WTC11 (cell line): Measurements from ENCODE around the gene THSD4.

Experiments used
- ESRRA ChIP-seq: sonication (generic); formaldehyde crosslinking; IDR thresholded peaks from 2 replicates; pipeline ENCODE4 v1.8.1; 2022; ENCODE audit warnings: mild to moderate bottlenecking, missing genetic modification reagents, borderline replicate concordance
- NFE2L1 ChIP-seq: sonication (generic); formaldehyde crosslinking; IDR thresholded peaks from 2 replicates; pipeline ENCODE4 v1.8.1; 2023; ENCODE audit warnings: missing genetic modification reagents
- TF ChIP-seq, protein P1 (sequence below): fragments of 200-600 bp; IDR thresholded peaks from 2 replicates; pipeline ENCODE4 v1.8.0; 2022; ENCODE audit warnings: antibody characterized with exemption

GRCh38 chr15:71357321-71357732 is 242.1 kb downstream of the THSD4 start:
- TF ChIP-seq NFE2L1 (CRISPR knock-in tag) (no peak), ESRRA (no peak)
- TF ChIP-seq, protein P1, sequence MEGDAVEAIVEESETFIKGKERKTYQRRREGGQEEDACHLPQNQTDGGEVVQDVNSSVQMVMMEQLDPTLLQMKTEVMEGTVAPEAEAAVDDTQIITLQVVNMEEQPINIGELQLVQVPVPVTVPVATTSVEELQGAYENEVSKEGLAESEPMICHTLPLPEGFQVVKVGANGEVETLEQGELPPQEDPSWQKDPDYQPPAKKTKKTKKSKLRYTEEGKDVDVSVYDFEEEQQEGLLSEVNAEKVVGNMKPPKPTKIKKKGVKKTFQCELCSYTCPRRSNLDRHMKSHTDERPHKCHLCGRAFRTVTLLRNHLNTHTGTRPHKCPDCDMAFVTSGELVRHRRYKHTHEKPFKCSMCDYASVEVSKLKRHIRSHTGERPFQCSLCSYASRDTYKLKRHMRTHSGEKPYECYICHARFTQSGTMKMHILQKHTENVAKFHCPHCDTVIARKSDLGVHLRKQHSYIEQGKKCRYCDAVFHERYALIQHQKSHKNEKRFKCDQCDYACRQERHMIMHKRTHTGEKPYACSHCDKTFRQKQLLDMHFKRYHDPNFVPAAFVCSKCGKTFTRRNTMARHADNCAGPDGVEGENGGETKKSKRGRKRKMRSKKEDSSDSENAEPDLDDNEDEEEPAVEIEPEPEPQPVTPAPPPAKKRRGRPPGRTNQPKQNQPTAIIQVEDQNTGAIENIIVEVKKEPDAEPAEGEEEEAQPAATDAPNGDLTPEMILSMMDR: no peak
